ENCODE results near the gene RPL5. TPM values are rescaled to one million over a fixed set of nuclear protein-coding genes. Genes with fewer than 3 reads are reported as not detected.
"Not testable (repeated sequence)": the region's sequence is repeated elsewhere in the genome, so short reads cannot be mapped to it uniquely, and the experiment has no call there.

RPL5 gene
- 1,000 to 10,000 TPM; 1,004 to 2,638 (median 1,885) TPM for polyA plus RNA-seq
- long read RNA-seq, donor 1, result 0 reads
- long read RNA-seq, donor 2, transcript RPL5-205 (3 exons, 1,210 nt), result minor isoform, 47 of 744 reads
- long read RNA-seq, donor 2, transcript RPL5-207 (2 exons, 271 nt), result minor isoform, 31 of 744 reads
- long read RNA-seq, donor 2, transcript RPL5-208 (8 exons, 1,085 nt), result major isoform, 301 of 744 reads
- long read RNA-seq, donor 2, partial matches to known transcripts, result 339 of 744 reads
- long read RNA-seq, donor 2, other reads (novel, unspliced or antisense), result 17 of 744 reads
- long read RNA-seq, donor 3, transcript RPL5-208 (8 exons, 1,085 nt), result major isoform, 645 of 1,461 reads
- long read RNA-seq, donor 3, transcript RPL5-207 (2 exons, 271 nt), result minor isoform, 83 of 1,461 reads
- long read RNA-seq, donor 3, transcript RPL5-205 (3 exons, 1,210 nt), result minor isoform, 166 of 1,461 reads
- long read RNA-seq, donor 3, transcript RPL5-212 (4 exons, 733 nt), result minor isoform, 9 of 1,461 reads
- long read RNA-seq, donor 3, partial matches to known transcripts, result 524 of 1,461 reads
- long read RNA-seq, donor 3, other reads (novel, unspliced or antisense), result 26 of 1,461 reads
- long read RNA-seq, donor 4, transcript RPL5-208 (8 exons, 1,085 nt), result major isoform, 21 of 47 reads
- long read RNA-seq, donor 4, transcript RPL5-205 (3 exons, 1,210 nt), result minor isoform, 5 of 47 reads
- long read RNA-seq, donor 4, partial matches to known transcripts, result 18 of 47 reads
- long read RNA-seq, donor 4, other reads (novel, unspliced or antisense), result 0 of 47 reads
- long read RNA-seq, donor 5, transcript RPL5-208 (8 exons, 1,085 nt), result major isoform, 155 of 434 reads
- long read RNA-seq, donor 5, transcript RPL5-205 (3 exons, 1,210 nt), result minor isoform, 45 of 434 reads
- long read RNA-seq, donor 5, transcript RPL5-207 (2 exons, 271 nt), result minor isoform, 68 of 434 reads
- long read RNA-seq, donor 5, partial matches to known transcripts, result 163 of 434 reads
- long read RNA-seq, donor 5, other reads (novel, unspliced or antisense), result 0 of 434 reads
- long read RNA-seq, donor 6, transcript RPL5-212 (4 exons, 733 nt), result minor isoform, 6 of 1,479 reads
- long read RNA-seq, donor 6, transcript RPL5-205 (3 exons, 1,210 nt), result minor isoform, 71 of 1,479 reads
- long read RNA-seq, donor 6, transcript RPL5-207 (2 exons, 271 nt), result minor isoform, 37 of 1,479 reads
- long read RNA-seq, donor 6, transcript RPL5-208 (8 exons, 1,085 nt), result major isoform, 587 of 1,479 reads
- long read RNA-seq, donor 6, partial matches to known transcripts, result 744 of 1,479 reads
- long read RNA-seq, donor 6, other reads (novel, unspliced or antisense), result 28 of 1,479 reads
- long read RNA-seq, donor 7, result 0 reads
- long read RNA-seq, donor 8, transcript RPL5-208 (8 exons, 1,085 nt), result major isoform, 115 of 180 reads
- long read RNA-seq, donor 8, transcript RPL5-207 (2 exons, 271 nt), result minor isoform, 6 of 180 reads
- long read RNA-seq, donor 8, transcript RPL5-205 (3 exons, 1,210 nt), result minor isoform, 8 of 180 reads
- long read RNA-seq, donor 8, partial matches to known transcripts, result 49 of 180 reads
- long read RNA-seq, donor 8, other reads (novel, unspliced or antisense), result 0 of 180 reads
- long read RNA-seq, donor 9, transcript RPL5-208 (8 exons, 1,085 nt), result major isoform, 205 of 403 reads
- long read RNA-seq, donor 9, transcript RPL5-205 (3 exons, 1,210 nt), result minor isoform, 19 of 403 reads
- long read RNA-seq, donor 9, transcript RPL5-207 (2 exons, 271 nt), result minor isoform, 18 of 403 reads
- long read RNA-seq, donor 9, partial matches to known transcripts, result 147 of 403 reads
- long read RNA-seq, donor 9, other reads (novel, unspliced or antisense), result 6 of 403 reads
- long read RNA-seq, donor 10, transcript RPL5-207 (2 exons, 271 nt), result minor isoform, 40 of 2,190 reads
- long read RNA-seq, donor 10, transcript RPL5-208 (8 exons, 1,085 nt), result major isoform, 603 of 2,190 reads
- long read RNA-seq, donor 10, transcript RPL5-212 (4 exons, 733 nt), result minor isoform, 7 of 2,190 reads
- long read RNA-seq, donor 10, transcript RPL5-205 (3 exons, 1,210 nt), result minor isoform, 146 of 2,190 reads
- long read RNA-seq, donor 10, partial matches to known transcripts, result 1,348 of 2,190 reads
- long read RNA-seq, donor 10, other reads (novel, unspliced or antisense), result 36 of 2,190 reads

- peak within 1 kb of the TSS; percentile 83 to 99 (median 98) for H3K4me3 ChIP-seq (ENCODE audit: low read depth in 1 of 3, low read length in 3 of 3)
- FAIRE-seq (no peak), DNase-seq (peak; percentile 99 to 100)
- no peaks in the 10 kb centered on the region for H3K9me3 ChIP-seq (ENCODE audit: control insufficient read depth in 2 of 2, insufficient read depth in 1 of 2, low read depth in 1 of 2, low read length in 1 of 2)
- peaks cover 3 to 18% (median 8%) of the 10 kb centered on the region in 3 donors for H3K36me3 ChIP-seq (ENCODE audit: control insufficient read depth in 3 of 3, insufficient read depth in 2 of 3, low read depth in 1 of 3, low read length in 3 of 3)
- H3K27me3 ChIP-seq (ENCODE audit: control insufficient read depth in 3 of 3, insufficient read depth in 3 of 3, low read length in 3 of 3), result no peaks in the 10 kb centered on the region
- H3K27ac ChIP-seq (ENCODE audit: low read depth in 1 of 3, low read length in 2 of 3), result peak within 1 kb of the TSS; percentile 82 to 96 (median 90)
- H3K4me1 ChIP-seq (ENCODE audit: control insufficient read depth in 3 of 3, insufficient read depth in 2 of 3, low read depth in 1 of 3, low read length in 2 of 3), result peaks cover 0 to 10% (median 3%) of the 10 kb centered on the region in 3 donors
- WGBS, 3 donors, result 0 to 1% (median 0%) methylated on average over 57 of the region's 57 CpGs
Observed at GRCh38 chr1:92831762-92832536, at the start of gene RPL5. Gene RPL5 (plus strand): TSS chr1:92832040. CDS start chr1:92832115, 75 bp downstream.

- H3K27ac ChIP-seq (ENCODE audit: low read depth in 1 of 3, low read length in 2 of 3), result peak overlapping the region in 1 of 3 donors; percentile 90
- 30 to 58% (median 46%) methylated on average over 14 of the region's 14 CpGs for WGBS, 3 donors
- not testable (repeated sequence) for H3K9me3 ChIP-seq (ENCODE audit: control insufficient read depth in 2 of 2, insufficient read depth in 1 of 2, low read depth in 1 of 2, low read length in 1 of 2); H3K4me1 ChIP-seq (ENCODE audit: control insufficient read depth in 3 of 3, insufficient read depth in 2 of 3, low read depth in 1 of 3, low read length in 2 of 3); H3K27me3 ChIP-seq (ENCODE audit: control insufficient read depth in 3 of 3, insufficient read depth in 3 of 3, low read length in 3 of 3); FAIRE-seq; H3K36me3 ChIP-seq (ENCODE audit: control insufficient read depth in 3 of 3, insufficient read depth in 2 of 3, low read depth in 1 of 3, low read length in 3 of 3)
- peak overlapping the region in 2 of 3 donors; percentile 77 to 83 for H3K4me3 ChIP-seq (ENCODE audit: low read depth in 1 of 3, low read length in 3 of 3)
- peak; percentile 29 to 51 for DNase-seq
Observed at GRCh38 chr1:92783550-92783949, 48.3 kb upstream of the RPL5 start.

DNA sequence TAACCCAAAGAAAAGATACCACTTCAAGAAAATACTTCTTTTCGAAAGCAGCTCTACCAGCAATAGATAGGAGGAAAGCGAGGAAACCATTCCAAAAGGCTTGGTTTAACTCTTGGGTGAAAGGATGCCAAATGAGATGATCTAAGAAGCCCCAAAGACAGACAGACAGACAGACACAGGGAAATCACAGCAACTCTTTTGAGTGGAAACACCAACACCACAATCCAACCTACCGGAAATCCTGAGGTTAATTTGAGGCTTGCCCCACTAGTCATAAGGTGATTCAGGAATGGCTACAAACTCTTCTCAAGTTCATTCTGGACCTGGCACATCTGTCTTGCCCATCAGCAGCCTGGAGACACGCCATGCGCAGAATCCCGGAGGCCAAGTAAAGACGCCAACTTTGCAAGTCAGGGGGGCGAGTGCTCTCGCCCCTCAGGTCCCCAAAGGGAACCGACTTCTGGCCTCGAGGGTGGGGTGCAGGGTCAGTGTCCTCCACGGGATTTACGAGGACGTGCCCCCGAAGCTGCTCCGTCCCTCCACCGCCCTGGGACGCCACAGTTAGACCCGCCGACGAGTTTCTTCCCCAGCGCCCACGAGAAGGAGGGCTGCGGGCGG lies 47.7 kb upstream of the RPL5 start:
- Histone ChIP-seq H3K4me3 (ENCODE audit: low read depth in 1 of 3, low read length in 3 of 3) (peak overlapping the region; percentile 71 to 83 (median 77)), H3K27me3 (ENCODE audit: control insufficient read depth in 3 of 3, insufficient read depth in 3 of 3, low read length in 3 of 3) (no peaks in the 10 kb centered on the region), H3K4me1 (ENCODE audit: control insufficient read depth in 3 of 3, insufficient read depth in 2 of 3, low read depth in 1 of 3, low read length in 2 of 3) (peaks cover 3 to 5% (median 3%) of the 10 kb centered on the region in 3 donors), H3K9me3 (ENCODE audit: control insufficient read depth in 2 of 2, insufficient read depth in 1 of 2, low read depth in 1 of 2, low read length in 1 of 2) (no peaks in the 10 kb centered on the region), H3K27ac (ENCODE audit: low read depth in 1 of 3, low read length in 2 of 3) (peak overlapping the region; percentile 90 to 99 (median 97)), H3K36me3 (ENCODE audit: control insufficient read depth in 3 of 3, insufficient read depth in 2 of 3, low read depth in 1 of 3, low read length in 3 of 3) (peaks cover 0 to 6% (median 0%) of the 10 kb centered on the region in 3 donors)
- FAIRE-seq, result no peak
- DNase-seq, result peak; percentile 44 to 71
- 1 to 2% (median 1%) methylated on average over 18 to 25 of the region's 25 CpGs for WGBS, 3 donors

DNA sequence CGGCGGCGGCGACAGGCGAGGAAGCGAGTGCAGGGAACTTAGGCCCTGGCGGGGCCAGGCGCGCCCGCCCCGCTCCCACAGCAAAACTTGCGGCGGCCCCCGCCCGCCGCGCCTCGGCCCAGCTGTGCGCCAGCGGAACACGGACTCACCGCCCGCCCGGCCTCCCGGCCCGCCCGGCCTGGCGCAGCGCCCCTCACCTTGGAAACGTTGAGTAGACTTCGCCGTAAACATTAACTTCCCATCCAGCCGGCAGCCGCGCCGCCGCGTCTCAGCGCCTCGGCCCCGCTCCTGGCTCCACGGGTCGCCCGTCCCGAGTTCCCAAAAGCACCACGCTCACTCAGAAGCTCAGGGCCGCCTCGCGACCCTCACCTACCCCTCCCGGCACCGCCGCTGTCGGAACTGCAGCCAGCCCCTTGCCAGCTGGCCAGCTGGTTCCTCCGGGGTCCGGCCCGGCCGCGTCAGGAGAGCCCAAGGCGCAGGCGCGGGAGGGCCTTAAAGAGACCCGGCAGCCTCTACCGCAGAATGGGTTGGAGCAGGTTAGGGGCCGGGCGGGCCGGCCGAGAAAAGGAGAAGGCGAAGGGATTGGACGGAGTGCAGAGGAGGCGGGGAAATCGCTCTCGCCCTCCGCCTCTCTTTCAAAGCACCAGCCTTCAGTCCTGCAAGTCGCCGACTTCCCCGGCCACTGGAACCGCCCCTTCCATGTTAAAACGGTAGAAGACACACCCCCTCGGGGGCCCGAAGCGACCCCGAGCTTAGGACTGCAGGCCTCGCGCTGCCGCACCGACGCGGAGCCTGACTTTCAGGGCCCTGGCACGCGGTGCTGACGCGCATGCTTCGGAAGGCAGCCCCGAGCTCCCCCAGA lies 47.0 kb upstream of the RPL5 start, which contains the start of gene EVI5:
Gene EVI5, minus strand, starts transcription at position 470 of the 862 bp plus-strand sequence. CDS start 48,562 bp downstream, outside the sequence.
- H3K4me3 ChIP-seq (ENCODE audit: low read depth in 1 of 3, low read length in 3 of 3), result peak within 1 kb of the TSS; percentile 71 to 83 (median 77)
- H3K27ac ChIP-seq (ENCODE audit: low read depth in 1 of 3, low read length in 2 of 3), result peak within 1 kb of the TSS; percentile 90 to 99 (median 97)
- no peaks in the 10 kb centered on the region for H3K9me3 ChIP-seq (ENCODE audit: control insufficient read depth in 2 of 2, insufficient read depth in 1 of 2, low read depth in 1 of 2, low read length in 1 of 2)
- FAIRE-seq (no peak), DNase-seq (peak; percentile 97)
- peaks cover 3% of the 10 kb centered on the region in 3 donors for H3K4me1 ChIP-seq (ENCODE audit: control insufficient read depth in 3 of 3, insufficient read depth in 2 of 3, low read depth in 1 of 3, low read length in 2 of 3)
- H3K27me3 ChIP-seq (ENCODE audit: control insufficient read depth in 3 of 3, insufficient read depth in 3 of 3, low read length in 3 of 3), result no peaks in the 10 kb centered on the region
- peaks cover 0 to 6% (median 0%) of the 10 kb centered on the region in 3 donors for H3K36me3 ChIP-seq (ENCODE audit: control insufficient read depth in 3 of 3, insufficient read depth in 2 of 3, low read depth in 1 of 3, low read length in 3 of 3)
- 1 to 2% (median 1%) methylated on average over 58 to 94 of the region's 94 CpGs for WGBS, 3 donors

DNA sequence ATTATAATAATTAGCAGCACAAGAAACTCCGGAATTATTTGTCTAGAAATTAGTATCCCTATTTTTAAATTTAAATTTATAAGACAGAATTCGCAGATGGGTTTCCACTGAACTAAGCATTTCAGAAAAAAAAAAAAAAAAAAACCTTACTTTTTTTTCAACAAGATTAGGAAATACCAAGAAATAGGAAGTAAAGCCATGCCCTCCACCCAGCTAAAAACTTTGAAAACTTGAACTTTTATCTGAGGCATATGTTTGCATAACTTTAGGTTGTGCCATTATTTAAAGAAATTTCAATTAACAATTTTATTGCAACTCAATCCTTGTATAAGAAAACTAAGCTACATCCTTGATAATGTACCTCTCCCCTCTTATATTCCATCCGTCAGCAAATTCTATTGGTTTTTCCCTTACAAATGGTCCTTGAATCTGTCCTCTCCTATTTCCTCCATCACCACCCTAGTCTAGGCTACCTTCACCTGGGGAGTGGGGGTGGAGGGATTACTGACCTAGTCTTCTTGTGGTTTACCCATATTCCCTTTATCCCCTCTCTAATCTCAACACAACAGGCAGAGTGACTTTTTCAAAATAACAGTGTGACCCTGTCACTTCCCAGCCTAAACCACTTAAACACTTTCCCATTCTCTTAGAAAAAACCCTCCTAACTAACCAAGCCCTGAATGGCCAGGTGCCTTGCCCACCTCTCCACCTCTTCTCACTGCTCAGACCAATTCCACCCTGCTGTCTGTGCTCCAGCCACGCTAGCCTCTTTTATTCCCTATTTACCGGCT lies 45.5 kb upstream of the RPL5 start:
- peaks cover 0 to 1% (median 0%) of the 10 kb centered on the region in 3 donors for H3K4me1 ChIP-seq (ENCODE audit: control insufficient read depth in 3 of 3, insufficient read depth in 2 of 3, low read depth in 1 of 3, low read length in 2 of 3)
- no peak overlapping the region for H3K27ac ChIP-seq (ENCODE audit: low read depth in 1 of 3, low read length in 2 of 3)
- H3K9me3 ChIP-seq (ENCODE audit: control insufficient read depth in 2 of 2, insufficient read depth in 1 of 2, low read depth in 1 of 2, low read length in 1 of 2), result no peaks in the 10 kb centered on the region
- peaks cover 0 to 3% (median 0%) of the 10 kb centered on the region in 3 donors for H3K36me3 ChIP-seq (ENCODE audit: control insufficient read depth in 3 of 3, insufficient read depth in 2 of 3, low read depth in 1 of 3, low read length in 3 of 3)
- WGBS, 3 donors, result 85 to 89% (median 85%) methylated on average over 5 of the region's 5 CpGs
- no peak overlapping the region for H3K4me3 ChIP-seq (ENCODE audit: low read depth in 1 of 3, low read length in 3 of 3)
- no peak for FAIRE-seq
- DNase-seq, result no peak
- no peaks in the 10 kb centered on the region for H3K27me3 ChIP-seq (ENCODE audit: control insufficient read depth in 3 of 3, insufficient read depth in 3 of 3, low read length in 3 of 3)
